SK-N-SH treated with all-trans-retinoic acid at 6 μM for 48 hours (cell line): ENCODE data around the gene SPATA25.

ENCODE experiments used
- ATAC-seq: fragments of 200-7000 bp; cut with Tn5 transposase; 3 replicates; pipeline ENCODE4 v1.9.1; 2020; ENCODE audit warnings: mild to moderate bottlenecking, moderate library complexity
- BACH2 ChIP-seq: fragments of 250-450 bp; sonication (Bioruptor Pico); IDR thresholded peaks from 2 replicates; pipeline ENCODE4 v1.9.0; 2021; ENCODE audit warnings: mild to moderate bottlenecking, borderline replicate concordance
- CREB5 ChIP-seq: fragments of 250-450 bp; sonication (Bioruptor Pico); IDR thresholded peaks from 2 replicates; pipeline ENCODE4 v1.5.1; 2020; ENCODE audit warnings: low read depth, mild to moderate bottlenecking, moderate library complexity
- CSDC2 ChIP-seq: fragments of 250-450 bp; sonication (Bioruptor Pico); IDR thresholded peaks from 2 replicates; pipeline ENCODE4 v1.5.0; 2020; ENCODE audit warnings: mild to moderate bottlenecking, moderate library complexity
- CSRNP3 ChIP-seq: fragments of 250-450 bp; sonication (Bioruptor Pico); IDR thresholded peaks from 2 replicates; pipeline ENCODE4 v1.5.1; 2021; ENCODE audit warnings: mild to moderate bottlenecking, moderate library complexity
- GLIS3 ChIP-seq: fragments of 250-450 bp; sonication (Bioruptor Pico); IDR thresholded peaks from 2 replicates; pipeline ENCODE4 v1.5.0; 2020; ENCODE audit warnings: mild to moderate bottlenecking, moderate library complexity
- PATZ1 ChIP-seq: fragments of 250-450 bp; sonication (Bioruptor Pico); IDR thresholded peaks from 2 replicates; pipeline ENCODE4 v1.8.0; 2020; ENCODE audit warnings: mild to moderate bottlenecking, moderate library complexity, borderline replicate concordance
- POU6F1 ChIP-seq: fragments of 250-450 bp; sonication (Bioruptor Pico); IDR thresholded peaks from 2 replicates; pipeline ENCODE4 v1.8.0; 2021; ENCODE audit warnings: low read depth, mild to moderate bottlenecking, moderate library complexity, borderline replicate concordance
- PPARA ChIP-seq: fragments of 250-450 bp; sonication (Bioruptor Pico); IDR thresholded peaks from 2 replicates; pipeline ENCODE4 v1.5.0; 2020; ENCODE audit warnings: mild to moderate bottlenecking, borderline replicate concordance
- SNAI2 ChIP-seq: fragments of 250-450 bp; sonication (Bioruptor Pico); IDR thresholded peaks from 2 replicates; pipeline ENCODE4 v1.5.0; 2020; ENCODE audit warnings: mild to moderate bottlenecking, moderate library complexity
- TOX ChIP-seq: fragments of 250-450 bp; sonication (Bioruptor Pico); IDR thresholded peaks from 2 replicates; pipeline ENCODE4 v1.8.0; 2021; ENCODE audit warnings: mild to moderate bottlenecking, moderate library complexity, borderline replicate concordance
- TSHZ2 ChIP-seq: fragments of 250-450 bp; sonication (Bioruptor Pico); IDR thresholded peaks from 2 replicates; pipeline ENCODE4 v1.5.0; 2020; ENCODE audit warnings: mild to moderate bottlenecking, moderate library complexity
- ZC3H10 ChIP-seq: fragments of 250-450 bp; sonication (Bioruptor Pico); IDR thresholded peaks from 2 replicates; pipeline ENCODE4 v1.5.1; 2021; ENCODE audit warnings: mild to moderate bottlenecking, moderate library complexity
- ZFP3 ChIP-seq: fragments of 250-450 bp; sonication (Bioruptor Pico); IDR thresholded peaks from 2 replicates; pipeline ENCODE4 v1.5.0; 2020; ENCODE audit warnings: mild to moderate bottlenecking, moderate library complexity
- ZFP30 ChIP-seq: fragments of 450-650 bp; formaldehyde crosslinking; IDR thresholded peaks from 2 replicates; pipeline ENCODE4 v1.5.0; 2022; ENCODE audit warnings: mild to moderate bottlenecking, moderate library complexity
- ZNF565 ChIP-seq: fragments of 450-650 bp; formaldehyde crosslinking; conservative IDR thresholded peaks from 2 replicates; pipeline ENCODE4 v1.5.0; 2020; ENCODE audit warnings: low read depth, mild to moderate bottlenecking, moderate library complexity
- ZNF70 ChIP-seq: fragments of 450-650 bp; formaldehyde crosslinking; IDR thresholded peaks from 2 replicates; pipeline ENCODE4 v1.5.0; 2020; ENCODE audit warnings: mild to moderate bottlenecking, moderate library complexity
- ZNF8 ChIP-seq: fragments of 450-650 bp; formaldehyde crosslinking; IDR thresholded peaks from 2 replicates; pipeline ENCODE4 v1.5.0; 2020; ENCODE audit warnings: mild to moderate bottlenecking, moderate library complexity

Gene SPATA25

GRCh38 chr20:45887346-45887715, at the start of gene SPATA25:
Gene SPATA25 (minus strand): TSS chr20:45887622. CDS start chr20:45887590, 32 bp downstream.
- TF ChIP-seq CSDC2 (no peak), PPARA (CRISPR knock-in tag) (no peak), ZNF8 (CRISPR knock-in tag) (no peak)

GRCh38 chr20:45935416-45936046, 48.1 kb upstream of the SPATA25 start:
- ATAC-seq, result peak; percentile 31

More at GRCh38 chr20:45887346-45887715, at the start of gene SPATA25:
- no peak for ATAC-seq

GRCh38 chr20:45934586-45935415, 47.4 kb upstream of the SPATA25 start, which contains the start of gene PCIF1:
Gene PCIF1 (plus strand): TSS chr20:45934683. CDS start chr20:45939000, 4,317 bp downstream.
- peak; percentile 85 for ATAC-seq
- TF ChIP-seq POU6F1 (no peak), ZC3H10 (CRISPR knock-in tag) (no peak), TOX (CRISPR knock-in tag) (no peak), ZNF8 (CRISPR knock-in tag) (no peak; the same call in 1 of the 2 replicates), ZNF70 (CRISPR knock-in tag) (0 out of 2 replicates have a peak, but pooled peaks have one; percentile 39), SNAI2 (no peak), GLIS3 (CRISPR knock-in tag) (peak; percentile 93), CREB5 (no peak), TSHZ2 (CRISPR knock-in tag) (peak; percentile 37)

More at GRCh38 chr20:45935416-45936046, 48.1 kb upstream of the SPATA25 start:
- TF ChIP-seq CSRNP3 (no peak), GLIS3 (CRISPR knock-in tag) (no peak), CREB5 (no peak), POU6F1 (no peak), ZNF565 (no peak), SNAI2 (no peak), ZC3H10 (CRISPR knock-in tag) (no peak), ZFP30 (CRISPR knock-in tag) (no peak), BACH2 (CRISPR knock-in tag) (no peak), PATZ1 (CRISPR knock-in tag) (no peak), ZFP3 (CRISPR knock-in tag) (no peak)
